K562 (cell line): ENCODE results near the gene AREL1. TPM values are rescaled to one million over a fixed set of nuclear protein-coding genes. Genes with fewer than 3 reads are reported as not detected.

Source experiments
- ATAC-seq: fragments of 200-7000 bp; cut with Tn5 transposase; 3 replicates; pipeline ENCODE4 v1.9.1; 2020; ENCODE audit warnings: moderate library complexity
- BruUV-seq: library from RNA; stranded (reverse); fragments of 400-500 nt; replicated peaks from 2 replicates; lab custom pipeline; 2021; lab: Mats Ljungman, UMichigan
- CTCF ChIA-PET: fragments of 300-600 bp; formaldehyde crosslinking; extraction: SDS; loops from one replicate; lab custom pipeline; 2021; ENCODE audit warnings: low intra/inter-chr PET ratio; lab: Yijun Ruan, JAX
- POLR2A ChIA-PET: fragments of 300-600, 350-650 bp; sonication (Branson Sonifier 250); formaldehyde crosslinking; extraction: SDS; loops from one replicate; lab custom pipeline; 2021; ENCODE audit warnings: antibody characterized with exemption, inconsistent platforms; lab: Yijun Ruan, JAX
- DNase-seq, 4 experiments: peaks; one replicate each; pipeline versions ENCODE4 v3.0.0 to v3.0.0-alpha.2; 2011 to 2018; ENCODE audit warnings: low spot score in 3 of 4, mixed read lengths in 3 of 4; ENCODE audit errors: extremely low read depth in 1 of 4
- FAIRE-seq: peaks from 2 replicates; lab custom pipeline; 2011; peaks lifted over from hg19 to GRCh38; lab: Jason Lieb, UNC
- H2AFZ ChIP-seq: 2 replicates; pipeline ENCODE4 v1.6.0; 2011; ENCODE audit warnings: low read depth, low read length, control low read depth, inconsistent platforms
- H3K27ac ChIP-seq: fragments of 200-600 bp; 3 replicates; pipeline ENCODE4 v1.8.0; 2011; ENCODE audit warnings: low read depth, mild to moderate bottlenecking, control low read depth, inconsistent platforms, low read length, moderate library complexity, mixed read lengths; ENCODE audit errors: extremely low read depth
- H3K27me3 ChIP-seq, 2 experiments: fragments of 300-600 bp in 1 of 2; 2 replicates in 1 of 2; 3 replicates in 1 of 2; pipeline versions ENCODE4 v1.6.0 to v1.8.0; 2011; ENCODE audit warnings: inconsistent platforms in 2 of 2, low read length in 2 of 2, mild to moderate bottlenecking in 1 of 2, mixed read lengths in 1 of 2, moderate library complexity in 1 of 2; ENCODE audit not compliant: control insufficient read depth in 2 of 2, insufficient read depth in 2 of 2
- H3K36me3 ChIP-seq: fragments of 300-600 bp; 3 replicates; pipeline ENCODE4 v1.8.0; 2011; ENCODE audit warnings: mild to moderate bottlenecking, low read length, inconsistent platforms; ENCODE audit not compliant: control insufficient read depth, insufficient read depth
- H3K4me1 ChIP-seq, 2 experiments: fragments of 200-600 bp in 1 of 2; replicated peaks in 1 of 2; 2 replicates in 1 of 2; 3 replicates in 1 of 2; pipeline versions ENCODE4 v1.5.1 to v1.8.0; 2011; ENCODE audit warnings: inconsistent platforms in 2 of 2, low read length in 2 of 2, mild to moderate bottlenecking in 1 of 2, mixed read lengths in 1 of 2, moderate library complexity in 1 of 2; ENCODE audit not compliant: control insufficient read depth in 2 of 2, insufficient read depth in 2 of 2
- H3K4me2 ChIP-seq: 2 replicates; pipeline ENCODE4 v1.6.1; 2011; ENCODE audit warnings: low read length, control low read depth, inconsistent platforms, mixed read lengths; ENCODE audit not compliant: insufficient read depth
- H3K4me3 ChIP-seq: fragments of 200-600 bp; sonication (generic), shearing (Covaris generic); 2 replicates; pipeline ENCODE4 v1.5.1; 2016; ENCODE audit warnings: control low read depth, inconsistent platforms
- H3K79me2 ChIP-seq: fragments of 200-600 bp; 3 replicates; pipeline ENCODE4 v1.8.0; 2011; ENCODE audit warnings: low read length, inconsistent platforms; ENCODE audit not compliant: control insufficient read depth, insufficient read depth
- H3K9ac ChIP-seq, 2 experiments: 2 replicates each; pipeline versions ENCODE4 v1.6.0 to v1.6.1; 2011; ENCODE audit warnings: low read depth in 2 of 2, low read length in 2 of 2, control low read depth in 1 of 2, inconsistent platforms in 1 of 2, mild to moderate bottlenecking in 1 of 2, mixed read lengths in 1 of 2; ENCODE audit not compliant: insufficient read depth in 1 of 2
- H3K9me1 ChIP-seq: one replicate; pipeline ENCODE4 v1.6.0; 2011; ENCODE audit warnings: inconsistent platforms, mild to moderate bottlenecking, low read length, moderate library complexity; ENCODE audit not compliant: control insufficient read depth, insufficient read depth
- H3K9me3 ChIP-seq: replicated peaks from 2 replicates; pipeline ENCODE4 v1.5.1; 2011; ENCODE audit warnings: low read depth, low read length, inconsistent platforms; ENCODE audit not compliant: control insufficient read depth, insufficient read depth
- H4K20me1 ChIP-seq: replicated peaks from 2 replicates; pipeline ENCODE4 v1.6.1; 2011; ENCODE audit warnings: low read length, inconsistent platforms, mixed read lengths; ENCODE audit not compliant: control insufficient read depth, insufficient read depth
- BRD4 ChIP-seq: fragments of 200-600 bp; sonication (generic); IDR thresholded peaks from 2 replicates; pipeline ENCODE4 v1.6.1; 2017; ENCODE audit warnings: inconsistent platforms
- CBFA2T3 ChIP-seq: fragments of 450-650 bp; IDR thresholded peaks from 2 replicates; pipeline ENCODE4 v1.6.1; 2017
- DLX4 ChIP-seq: fragments of 250-450 bp; sonication (Bioruptor Pico); IDR thresholded peaks from 2 replicates; pipeline ENCODE4 v1.6.1; 2021; ENCODE audit warnings: mild to moderate bottlenecking
- DPF2 ChIP-seq: fragments of 450-650 bp; IDR thresholded peaks from 2 replicates; pipeline ENCODE4 v1.6.1; 2016
- ILK ChIP-seq: fragments of 450-650 bp; IDR thresholded peaks from 2 replicates; pipeline ENCODE4 v1.6.1; 2016; ENCODE audit warnings: missing genetic modification characterization, low read depth, mild to moderate bottlenecking, missing compliant biosample characterization, moderate library complexity, borderline replicate concordance
- KAT8 ChIP-seq: fragments of 450-650 bp; IDR thresholded peaks from 2 replicates; pipeline ENCODE4 v1.6.1; 2016; ENCODE audit warnings: low read depth, mild to moderate bottlenecking
- POLR2G ChIP-seq: fragments of 200-400 bp; formaldehyde crosslinking; IDR thresholded peaks from 2 replicates; pipeline ENCODE4 v1.6.1; 2017; ENCODE audit warnings: low read depth, mild to moderate bottlenecking, antibody characterized with exemption, low read length, moderate library complexity
- RBM39 ChIP-seq: fragments of 200-400 bp; formaldehyde crosslinking; optimal IDR thresholded peaks from 2 replicates; pipeline ENCODE3; 2018; ENCODE audit warnings: low read depth, low read length
- RNF2 ChIP-seq: sonication (generic); IDR thresholded peaks from 2 replicates; pipeline ENCODE4 v1.6.1; 2016
- SMARCC2 ChIP-seq: fragments of 450-650 bp; IDR thresholded peaks from 2 replicates; pipeline ENCODE4 v1.6.1; 2017; ENCODE audit warnings: antibody characterized with exemption, moderate library complexity, mild to moderate bottlenecking, low read depth
- SRSF1 ChIP-seq: fragments of 200-400 bp; formaldehyde crosslinking; IDR thresholded peaks from 2 replicates; pipeline ENCODE4 v1.6.1; 2017; ENCODE audit warnings: mild to moderate bottlenecking, low read depth, low read length, moderate library complexity
- TCFL5 ChIP-seq: fragments of 250-450 bp; sonication (Bioruptor Pico); conservative IDR thresholded peaks from 2 replicates; pipeline ENCODE4 v1.6.1; 2021; ENCODE audit warnings: mild to moderate bottlenecking, moderate library complexity, matching md5 sums
- TEAD2 ChIP-seq: fragments of 450-650 bp; IDR thresholded peaks from 2 replicates; pipeline ENCODE4 v1.6.1; 2016; ENCODE audit warnings: missing genetic modification characterization, control low read depth, missing compliant biosample characterization
- ZKSCAN8 ChIP-seq: fragments of 200-800 bp; sonication (Bioruptor generic); IDR thresholded peaks from 2 replicates; pipeline ENCODE4 v1.6.1; 2016; ENCODE audit warnings: missing genetic modification characterization, missing compliant biosample characterization
- ZNF133 ChIP-seq: fragments of 250-450 bp; sonication (Bioruptor Pico); IDR thresholded peaks from 2 replicates; pipeline ENCODE4 v1.4.0; 2020; ENCODE audit warnings: mild to moderate bottlenecking
- ZNF586 ChIP-seq: fragments of 450-650 bp; formaldehyde crosslinking; conservative IDR thresholded peaks from 2 replicates; pipeline ENCODE4 v1.4.0; 2020; ENCODE audit warnings: mild to moderate bottlenecking, moderate library complexity
- ZNF699 ChIP-seq: fragments of 250-450 bp; sonication (Bioruptor Pico); IDR thresholded peaks from 2 replicates; pipeline ENCODE4 v1.8.0; 2021; ENCODE audit warnings: mild to moderate bottlenecking, moderate library complexity; ENCODE audit not compliant: insufficient replicate concordance
- ZNF766 ChIP-seq: fragments of 200-800 bp; sonication (Bioruptor generic); conservative IDR thresholded peaks from 2 replicates; pipeline ENCODE4 v1.6.1; 2016; ENCODE audit warnings: missing genetic modification characterization, missing compliant biosample characterization
- WGBS: fragments of 100-300 bp; shearing (Covaris generic); methylation state at CpG from one replicate; pipeline ENCODE4 v1.1.6; 2016; ENCODE audit warnings: low coverage, mixed read lengths; ENCODE audit not compliant: insufficient coverage; ENCODE audit errors: missing lambda C conversion rate; 5-methylcytosine and 5-hydroxymethylcytosine counted together
- in situ Hi-C: fragments of 300-500 bp; cut with MboI; formaldehyde crosslinking; loops from 4 replicates; pipeline ENCODE4 v1.15.0; 2018; ENCODE audit warnings: inconsistent platforms, mixed read lengths
- intact Hi-C: fragments of 100-400 bp; cut with micrococcal nuclease; formaldehyde crosslinking; loops from 2 replicates; pipeline ENCODE4 v1.14.2; 2022
- polyA plus RNA-seq, 8 experiments: library from polyadenylated mRNA; depleted of rRNA in 4 of 8; stranded (reverse) in 5 of 8; unstranded in 3 of 8; fragments of >200 nt; fragmentation: Nextera tagmentation in 2 of 8; fragmentation: Illumina TruSeq in 1 of 8; extraction: Ambion mirVana in 2 of 8; extraction: Trizol in 1 of 8; gene quantifications; 2 replicates each; pipeline versions ENCODE4 v1.2.1 to v1.2.3, GENCODE V29; 2011 to 2014; ENCODE audit warnings: inconsistent platforms in 1 of 8, missing spikeins in 1 of 8
- total RNA-seq, 7 experiments: library from RNA; depleted of rRNA in 6 of 7; stranded (reverse); fragments of >200 nt in 6 of 7; fragmentation: Illumina TruSeq in 2 of 7; extraction: Trizol in 2 of 7; gene quantifications; 2 replicates each; pipeline versions ENCODE4 v1.2.1 to v1.2.3, GENCODE V29; 2011 to 2021; ENCODE audit warnings: low replicate concordance in 1 of 7

AREL1 gene
- total and polyA plus RNA-seq, 9 of the 15 experiments (the other 6 are each of a cell fraction or from before 2014, with no cell fraction given) = 6.0 to 24.8 (median 16.6) TPM

- intact Hi-C loops (no loop called here), in situ Hi-C loops (no loop called here)
- Histone ChIP-seq H4K20me1 (no peaks in the 10 kb centered on the region), H2AFZ (no peak overlapping the region), H3K36me3 (no peaks in the 10 kb centered on the region), H3K4me1 (no peaks in the 10 kb centered on the region), H3K4me2 (no peak overlapping the region), H3K4me3 (no peak overlapping the region), H3K79me2 (no peaks in the 10 kb centered on the region), H3K27ac (no peak overlapping the region), H3K9me1 (no peaks in the 10 kb centered on the region), H3K9me3 (no peaks in the 10 kb centered on the region), H3K27me3 (peaks cover 10 to 30% of the 10 kb centered on the region in 2 experiments; a peak in 3 of 5 replicates), H3K9ac (no peak overlapping the region)
- ATAC-seq = no peak
- 7% methylated on average over 1 of the region's 1 CpG for WGBS
- DNase-seq = no peak
- ChIA-PET CTCF (no interaction called here), POLR2A (no interaction called here)
- FAIRE-seq = no peak
- no TSS peak for BruUV-seq
- TF ChIP-seq ZNF586 (CRISPR knock-in tag) (no peak), SRSF1 (no peak), RNF2 (no peak), ZNF699 (CRISPR knock-in tag) (no peak), TCFL5 (CRISPR knock-in tag) (no peak), POLR2G (no peak), SMARCC2 (no peak), CBFA2T3 (no peak), BRD4 (no peak), DPF2 (no peak), RBM39 (no peak), ZKSCAN8 (CRISPR knock-in tag) (no peak), ZNF133 (CRISPR knock-in tag) (no peak), DLX4 (CRISPR knock-in tag) (no peak), ZNF766 (CRISPR knock-in tag) (no peak), KAT8 (no peak), ILK (no peak), TEAD2 (tag) (no peak)
These were observed 78.4 kb downstream of the AREL1 start for GRCh38 chr14:74634481-74634880.
